K562 (cell line): Measurements from ENCODE around the gene FBXL2.

Experiments used
- NFIC ChIP-seq: fragments of 450-650 bp; IDR thresholded peaks from 2 replicates; pipeline ENCODE4 v1.6.1; 2017; ENCODE audit warnings: mild to moderate bottlenecking, inconsistent platforms
- NR2F6 ChIP-seq: fragments of 450-650 bp; formaldehyde crosslinking; IDR thresholded peaks from 2 replicates; pipeline ENCODE4 v1.4.0; 2020; ENCODE audit warnings: mild to moderate bottlenecking
- SP1 ChIP-seq: sonication (generic); formaldehyde crosslinking; IDR thresholded peaks from 2 replicates; pipeline ENCODE4 v1.8.1; 2022; ENCODE audit warnings: mild to moderate bottlenecking, missing genetic modification reagents
- TCF7 ChIP-seq: sonication (generic); IDR thresholded peaks from 2 replicates; pipeline ENCODE4 v1.6.1; 2016; ENCODE audit warnings: antibody characterized with exemption, borderline replicate concordance
- ZKSCAN1 ChIP-seq: fragments of 150-350 bp; IDR thresholded peaks from 2 replicates; pipeline ENCODE4 v1.6.1; 2016; ENCODE audit warnings: low read depth, low read length
- ZNF24 ChIP-seq: fragments of 450-650 bp; IDR thresholded peaks from 2 replicates; pipeline ENCODE4 v1.6.1; 2016
- TF ChIP-seq, protein P1 (sequence below): sonication (generic); formaldehyde crosslinking; IDR thresholded peaks from 2 replicates; pipeline ENCODE4 v1.8.1; 2022; ENCODE audit warnings: missing genetic modification reagents

- no peak for TF ChIP-seq ZNF24
- no peak for TF ChIP-seq ZKSCAN1
- no peak for TF ChIP-seq TCF7
- TF ChIP-seq SP1 (CRISPR knock-in tag) = no peak
- no peak for TF ChIP-seq NFIC
- no peak for TF ChIP-seq NR2F6
- TF ChIP-seq, protein P1, sequence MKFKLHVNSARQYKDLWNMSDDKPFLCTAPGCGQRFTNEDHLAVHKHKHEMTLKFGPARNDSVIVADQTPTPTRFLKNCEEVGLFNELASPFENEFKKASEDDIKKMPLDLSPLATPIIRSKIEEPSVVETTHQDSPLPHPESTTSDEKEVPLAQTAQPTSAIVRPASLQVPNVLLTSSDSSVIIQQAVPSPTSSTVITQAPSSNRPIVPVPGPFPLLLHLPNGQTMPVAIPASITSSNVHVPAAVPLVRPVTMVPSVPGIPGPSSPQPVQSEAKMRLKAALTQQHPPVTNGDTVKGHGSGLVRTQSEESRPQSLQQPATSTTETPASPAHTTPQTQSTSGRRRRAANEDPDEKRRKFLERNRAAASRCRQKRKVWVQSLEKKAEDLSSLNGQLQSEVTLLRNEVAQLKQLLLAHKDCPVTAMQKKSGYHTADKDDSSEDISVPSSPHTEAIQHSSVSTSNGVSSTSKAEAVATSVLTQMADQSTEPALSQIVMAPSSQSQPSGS (CRISPR knock-in tag) = no peak
Observed at GRCh38 chr3:33383951-33384350, 106.7 kb downstream of the FBXL2 start.
